IPS-NIHi7 (cell line): Measurements from ENCODE around the gene ANKHD1.
A peak's percentile ranks its signal among the peaks of the same experiment; 100 is the strongest.

ENCODE experiments used
- DNase-seq: peaks from one replicate; pipeline ENCODE4 v3.0.0; 2012; ENCODE audit warnings: mixed read lengths; ENCODE audit errors: extremely low spot score

The ANKHD1 gene

DNA sequence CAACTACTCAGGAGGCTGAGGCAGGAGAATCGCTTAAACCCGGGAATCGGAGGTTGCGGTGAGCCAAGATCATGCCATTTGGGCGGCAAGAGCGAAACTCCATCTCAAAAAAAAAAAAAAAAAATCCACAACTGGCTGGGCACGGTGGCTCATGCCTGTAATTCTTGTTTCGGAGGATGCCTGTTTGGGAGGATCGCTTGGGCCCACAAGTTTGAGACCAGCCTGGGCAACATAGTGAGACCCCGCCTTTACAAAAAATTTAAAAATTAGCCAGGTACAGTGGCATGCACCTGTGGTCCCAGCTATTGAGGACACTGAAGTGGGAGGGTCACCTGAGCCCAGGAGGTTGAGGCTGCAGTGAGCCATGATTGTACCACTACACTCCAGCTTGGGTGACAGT is 144.0 kb downstream of the ANKHD1 start:
- no peak for DNase-seq

DNA sequence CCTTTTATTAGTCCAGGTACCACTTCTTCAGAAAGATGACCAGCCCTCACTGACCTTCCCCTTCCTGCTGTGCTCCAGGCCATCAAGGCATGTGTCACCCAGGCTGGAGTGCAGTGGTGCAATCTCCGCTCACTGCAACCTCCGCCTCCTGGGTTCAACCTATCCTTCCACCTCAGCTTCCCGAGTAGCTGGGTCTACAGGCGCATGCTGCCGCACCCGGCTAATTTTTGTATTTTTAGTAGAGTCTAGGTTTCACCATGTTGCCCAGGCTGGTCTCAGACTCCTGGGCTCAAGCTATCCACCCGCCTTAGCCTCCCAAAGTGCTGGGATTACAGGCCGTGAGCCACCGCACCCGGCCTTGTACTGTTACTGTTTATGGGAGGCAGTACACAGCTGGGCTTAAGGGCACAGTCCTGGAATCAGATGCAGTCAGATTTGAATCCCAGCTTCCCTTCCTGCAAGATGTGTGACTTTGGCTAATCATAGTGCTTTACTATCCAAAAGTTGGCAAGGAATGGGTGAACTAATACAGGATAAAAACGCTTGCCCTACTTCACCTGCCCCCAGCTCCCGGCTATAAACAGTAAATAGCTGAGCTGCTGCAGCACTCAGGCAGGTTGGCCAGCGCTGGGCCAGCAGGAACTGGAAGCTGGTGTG is 145.3 kb downstream of the ANKHD1 start:
- DNase-seq: no peak

DNA sequence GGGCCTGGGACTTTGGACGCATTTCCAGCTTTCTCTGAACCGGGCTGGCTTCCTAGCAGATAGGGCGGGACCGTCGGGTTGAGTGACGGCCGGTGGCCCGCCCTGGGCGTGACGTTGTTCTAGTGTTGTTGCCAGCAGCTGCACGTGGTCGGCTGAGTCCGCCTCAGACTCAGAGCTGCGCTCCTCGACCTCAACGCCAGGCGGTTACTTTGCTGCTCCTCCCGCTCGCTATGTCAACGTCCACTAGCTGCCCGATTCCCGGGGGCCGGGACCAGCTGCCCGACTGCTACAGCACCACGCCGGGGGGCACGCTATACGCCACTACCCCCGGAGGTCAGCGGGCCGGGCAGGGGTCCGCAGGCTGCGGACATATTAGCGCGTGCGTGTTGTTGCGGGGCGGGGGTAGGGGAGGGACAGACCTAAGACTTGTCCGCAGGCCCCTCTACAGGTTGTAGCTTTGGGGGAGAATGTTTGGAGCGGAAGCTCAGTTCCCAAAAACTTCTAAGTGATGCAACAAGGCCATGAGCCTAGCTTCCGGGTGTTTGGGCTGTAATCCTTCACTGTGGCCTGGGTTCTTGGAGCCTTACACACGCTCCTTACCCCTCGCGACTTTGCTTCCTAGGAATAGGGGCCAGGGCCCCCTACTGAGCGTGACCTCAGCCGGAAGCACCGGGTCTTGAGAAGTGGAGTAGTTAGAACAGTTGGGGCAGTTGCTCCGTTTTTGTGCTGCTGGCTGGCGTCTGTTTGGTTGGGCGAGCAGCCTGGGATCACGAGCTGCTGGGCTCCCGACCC is 146.1 kb downstream of the ANKHD1 start, which contains the start of gene EIF4EBP3:
EIF4EBP3 (plus strand) TSS at position 155 of the 792 bp plus-strand sequence; CDS start at position 231, 76 bp downstream.
- peak; percentile 96 for DNase-seq

DNA sequence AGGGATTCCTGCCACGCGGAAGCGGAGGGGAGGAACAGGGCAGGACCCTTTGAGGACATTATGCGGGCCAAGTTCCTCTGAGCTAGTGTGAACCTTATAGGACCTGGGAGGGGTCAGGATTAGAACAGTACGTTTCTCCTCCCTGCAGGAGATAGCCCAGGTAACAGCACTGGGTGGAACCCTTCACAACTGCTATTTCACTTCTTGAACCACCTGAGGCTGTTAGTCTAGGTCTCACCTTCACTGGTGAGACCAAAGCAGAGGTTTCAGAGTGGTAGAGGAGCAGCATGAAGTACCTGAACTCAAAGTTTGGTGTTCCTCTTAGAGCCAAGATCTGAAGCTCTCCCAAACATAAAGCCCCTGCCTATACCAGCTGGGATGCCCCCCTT is 146.7 kb downstream of the ANKHD1 start:
- DNase-seq: no peak

DNA sequence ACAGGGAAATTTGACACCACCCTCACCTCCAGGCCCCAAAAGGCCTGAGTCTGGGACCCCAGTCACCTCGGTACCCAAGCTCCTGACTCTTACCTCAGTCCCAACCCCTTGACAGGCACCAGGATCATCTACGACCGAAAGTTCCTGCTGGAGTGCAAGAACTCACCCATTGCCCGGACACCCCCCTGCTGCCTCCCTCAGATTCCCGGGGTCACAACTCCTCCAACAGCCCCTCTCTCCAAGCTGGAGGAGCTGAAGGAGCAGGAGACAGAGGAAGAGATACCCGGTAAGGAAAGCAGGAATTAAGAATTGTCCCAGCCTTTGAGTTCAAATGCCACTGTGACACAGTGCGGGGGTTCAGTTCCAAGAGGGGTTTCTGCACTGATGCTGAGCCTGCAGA is 147.2 kb downstream of the ANKHD1 start:
- DNase-seq: no peak

DNA sequence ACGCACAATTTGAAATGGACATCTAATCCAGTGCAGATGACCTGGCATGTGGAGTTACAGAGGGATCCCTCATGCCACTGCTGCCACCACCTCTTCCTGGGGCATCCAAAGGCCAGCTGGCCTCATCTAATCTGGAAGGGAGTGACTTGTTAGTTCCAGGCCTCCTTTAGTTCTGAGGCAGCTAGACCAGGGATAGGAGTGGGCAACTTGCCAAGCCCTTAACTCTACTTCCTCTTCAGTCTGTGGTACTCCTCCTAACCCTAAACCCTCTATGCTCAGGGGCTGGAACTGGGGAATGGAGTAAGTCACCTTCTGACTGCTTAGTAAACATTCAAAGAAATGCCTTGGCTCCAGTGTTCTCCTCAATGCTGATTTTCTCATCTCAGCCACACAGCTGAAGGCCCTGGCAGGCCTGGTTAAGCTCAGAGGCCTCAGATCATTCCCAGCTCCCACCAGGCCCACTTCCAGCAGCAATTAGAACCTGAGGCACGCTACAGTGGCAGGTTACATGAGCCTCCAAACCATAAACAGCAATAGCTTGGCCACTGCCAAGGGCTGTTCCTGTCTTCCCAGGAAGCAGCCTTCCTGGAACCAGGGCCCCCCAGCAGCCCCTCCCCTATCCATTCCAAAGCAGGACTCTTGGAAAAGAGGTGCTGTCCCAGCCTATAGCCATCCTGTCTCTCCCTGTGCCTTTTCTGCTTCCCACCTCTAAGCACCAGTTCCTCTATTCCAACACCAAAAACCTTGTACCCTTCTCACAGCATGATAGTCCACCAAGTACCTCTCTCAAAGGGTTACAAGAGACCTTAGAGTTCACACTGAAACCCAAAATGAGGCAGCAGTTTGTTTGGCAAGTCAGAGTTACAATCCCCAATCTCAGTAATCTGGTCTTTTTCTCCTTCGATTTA is 147.9 kb downstream of the ANKHD1 start:
- no peak for DNase-seq

DNA sequence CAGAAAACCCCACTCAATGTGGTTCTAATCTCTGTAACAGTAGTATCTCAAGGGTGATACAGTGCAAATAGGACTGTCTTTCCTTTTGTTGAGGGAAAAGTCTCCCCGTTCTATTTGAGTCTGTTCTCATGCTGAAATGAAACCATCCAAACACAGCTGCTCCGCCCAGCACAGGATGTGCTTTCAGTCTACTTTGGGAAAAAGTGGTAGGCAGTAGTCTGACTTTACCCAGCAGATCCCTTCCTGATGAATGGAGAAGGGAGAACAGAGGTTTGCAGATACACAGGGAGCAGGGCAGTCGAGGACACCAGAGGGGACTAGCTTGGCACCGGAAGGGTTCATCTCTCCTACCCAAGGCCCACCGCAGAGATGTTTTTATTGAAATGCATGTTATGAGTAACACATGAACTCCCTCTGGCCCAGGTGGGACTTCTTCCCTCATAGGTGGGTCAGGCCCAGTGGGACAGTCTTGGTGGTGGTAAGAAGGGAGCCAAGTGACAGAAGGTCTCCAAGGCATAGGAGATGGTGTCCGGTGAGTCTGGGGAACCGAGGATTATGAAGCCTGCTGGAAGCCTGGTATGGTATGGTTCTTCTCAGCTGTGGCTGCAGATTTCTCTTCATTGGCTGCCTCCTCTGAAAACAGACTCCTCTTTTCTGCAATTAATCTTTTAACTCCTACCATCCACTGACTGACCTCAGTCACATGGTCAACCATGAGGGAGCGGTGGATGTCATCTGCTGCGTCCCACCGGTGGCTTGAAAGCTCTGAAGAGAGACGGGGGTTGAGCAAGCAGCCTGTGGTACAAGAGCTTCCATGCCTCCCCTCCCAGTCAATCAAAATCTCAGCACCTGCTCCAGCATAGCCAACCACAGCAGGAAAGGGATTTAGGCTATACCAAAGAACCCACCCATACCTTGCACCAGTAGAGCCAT is 148.8 kb downstream of the ANKHD1 start:
- DNase-seq: no peak

DNA sequence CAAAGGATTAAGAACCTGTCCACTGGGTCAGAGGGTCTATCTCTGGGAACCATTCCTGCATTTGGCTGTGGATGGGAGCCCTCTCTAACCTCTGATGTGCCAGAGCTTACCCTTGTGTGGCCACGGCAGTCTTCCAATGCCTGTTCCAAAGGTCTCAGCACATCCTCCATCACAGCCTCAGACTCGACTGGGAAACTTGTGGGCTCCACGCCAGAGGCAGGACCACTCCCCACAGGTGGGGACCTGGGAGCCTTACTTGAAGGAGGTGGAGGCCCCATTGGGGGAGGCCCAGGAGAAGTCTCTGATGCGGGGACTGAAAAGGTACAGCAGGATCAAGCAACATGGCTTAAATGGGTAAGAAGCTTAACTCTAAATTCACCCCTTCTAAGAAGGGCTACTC is 150.2 kb downstream of the ANKHD1 start:
- no peak for DNase-seq

DNA sequence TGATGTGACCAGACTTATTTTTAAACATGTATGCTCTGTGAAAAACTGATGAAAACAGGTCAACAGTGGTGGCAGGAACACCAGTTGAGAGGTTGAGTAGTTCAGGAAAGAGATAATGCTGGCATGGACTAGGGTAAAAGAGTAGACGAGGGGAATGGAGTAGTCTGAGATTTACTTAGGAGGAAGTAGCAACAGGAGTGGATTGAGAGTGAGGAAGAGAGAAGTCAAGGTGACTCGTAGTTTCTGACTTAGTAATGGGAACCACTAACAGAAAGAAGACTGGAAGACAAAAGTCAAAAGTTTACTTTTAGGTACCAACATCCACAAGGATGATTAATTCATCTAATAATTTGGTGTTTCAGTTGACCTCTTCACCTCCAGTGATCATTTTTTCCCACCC is 152.0 kb downstream of the ANKHD1 start:
- no peak for DNase-seq

DNA sequence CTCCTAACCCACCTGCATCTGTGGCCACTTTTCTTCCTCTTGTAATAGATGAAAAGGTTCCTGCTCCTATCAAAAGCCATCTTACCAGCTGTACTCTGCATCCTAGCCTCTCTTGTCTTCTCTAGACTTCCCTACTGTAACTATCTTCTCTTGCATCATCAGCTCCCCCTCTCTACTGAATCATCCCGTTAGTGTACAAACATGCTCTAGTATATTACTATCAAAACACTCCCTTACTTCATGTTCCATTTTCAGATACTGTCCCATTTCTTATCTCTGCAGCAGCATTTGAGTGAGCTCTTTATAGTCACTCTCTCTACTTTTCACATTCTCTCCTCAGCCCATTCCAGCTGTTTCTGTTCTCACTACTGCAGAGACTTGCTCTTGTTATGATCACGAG is 152.8 kb downstream of the ANKHD1 start:
- no peak for DNase-seq

DNA sequence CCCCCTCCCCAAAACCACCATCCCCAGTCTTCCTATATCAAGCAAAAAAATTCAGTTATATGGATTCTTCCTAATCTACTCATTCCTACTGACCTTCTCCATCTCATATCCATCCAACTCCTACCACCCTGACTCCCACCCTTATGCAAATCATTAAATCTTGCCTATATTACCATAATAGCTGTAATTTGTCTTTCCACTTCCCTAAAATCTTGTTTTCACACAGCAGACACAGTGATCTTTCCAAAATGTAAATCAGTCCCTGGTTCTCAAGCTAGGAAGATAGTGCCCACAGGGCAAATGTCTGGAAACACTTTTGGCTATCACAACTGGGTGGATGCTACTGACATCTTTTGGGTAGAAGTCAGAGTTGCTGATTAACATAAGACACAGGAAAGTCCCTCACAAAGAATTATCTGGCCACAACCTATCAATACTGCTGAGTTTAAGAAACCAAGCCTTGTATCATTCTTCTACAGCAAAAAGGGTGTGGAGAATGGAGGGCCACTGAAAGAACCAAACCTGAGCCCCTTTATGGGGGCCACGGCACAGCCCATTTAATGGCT is 154.2 kb downstream of the ANKHD1 start:
- DNase-seq: no peak

DNA sequence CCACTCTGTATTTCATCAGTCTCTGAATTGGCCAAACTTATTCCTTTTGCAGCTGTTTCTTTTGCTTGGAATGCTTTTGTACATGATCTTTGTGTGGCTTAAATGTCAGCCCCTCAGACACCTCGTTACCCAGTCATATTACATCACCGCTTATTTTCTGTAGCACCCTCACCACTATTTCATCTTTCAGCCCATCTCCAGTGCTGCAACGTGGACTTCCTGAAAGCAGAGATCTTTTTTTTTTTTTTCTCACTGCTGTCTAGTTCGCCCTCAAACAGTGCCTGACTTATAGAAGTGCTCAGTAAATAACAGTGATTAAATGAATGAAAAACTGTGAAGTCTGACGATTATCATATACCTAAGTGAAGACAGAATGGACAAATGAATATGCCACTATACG is 154.8 kb downstream of the ANKHD1 start:
- no peak for DNase-seq

DNA sequence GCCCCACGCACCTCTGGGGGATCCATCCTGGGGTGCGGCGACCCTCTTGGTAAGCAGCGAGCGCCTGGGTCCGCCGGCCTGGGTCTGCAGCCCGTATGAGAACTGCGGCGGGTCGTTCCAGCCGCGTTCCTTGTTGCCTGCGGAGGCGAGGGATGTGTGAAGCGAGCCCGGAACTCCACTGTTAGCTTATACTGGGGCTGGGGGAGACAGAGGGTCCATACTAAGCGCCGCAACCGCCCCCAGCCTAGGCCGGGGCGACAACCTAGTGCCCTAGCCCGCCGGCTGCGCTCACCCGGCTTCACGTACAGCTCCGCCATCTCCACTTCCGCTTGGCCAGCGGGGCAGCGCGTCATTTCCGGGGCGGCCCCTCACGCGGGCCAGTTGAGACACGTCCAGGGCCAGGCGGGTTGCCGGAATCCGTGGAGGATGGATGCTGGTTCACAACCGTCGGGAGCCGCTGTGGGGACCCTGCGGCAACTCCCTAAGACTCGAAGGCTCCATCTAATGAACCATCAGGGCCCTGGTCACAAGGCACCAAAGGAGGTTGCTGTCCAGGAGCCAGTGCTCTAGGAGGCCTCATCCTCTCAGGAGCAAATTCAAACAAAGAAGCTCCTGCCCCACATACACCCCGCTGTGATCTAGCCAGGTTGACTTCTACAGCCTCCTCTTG is 155.6 kb downstream of the ANKHD1 start, which contains the start of gene SRA1:
SRA1 (minus strand) TSS at position 338 of the 670 bp plus-strand sequence; CDS start at position 317, 21 bp downstream.
- DNase-seq: peak; percentile 93

DNA sequence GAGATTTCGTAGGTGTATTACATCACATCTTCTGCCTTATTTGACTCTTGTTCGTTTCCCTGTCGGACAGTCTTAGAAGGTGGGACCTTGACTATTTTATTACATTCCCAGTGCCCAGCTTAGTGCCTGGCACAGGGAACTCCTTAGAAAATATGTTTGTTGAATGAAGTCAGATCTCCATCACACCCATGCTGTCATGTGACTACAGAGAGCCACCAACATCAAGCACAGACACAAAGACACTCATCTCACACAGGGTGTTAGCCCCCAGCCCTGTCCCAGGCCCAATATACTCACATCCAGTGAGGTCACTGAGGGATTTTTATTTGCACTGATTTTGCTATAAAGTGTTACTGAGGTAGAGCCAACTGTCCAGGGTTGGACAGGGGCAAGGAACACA is 156.3 kb downstream of the ANKHD1 start:
- no peak for DNase-seq

DNA sequence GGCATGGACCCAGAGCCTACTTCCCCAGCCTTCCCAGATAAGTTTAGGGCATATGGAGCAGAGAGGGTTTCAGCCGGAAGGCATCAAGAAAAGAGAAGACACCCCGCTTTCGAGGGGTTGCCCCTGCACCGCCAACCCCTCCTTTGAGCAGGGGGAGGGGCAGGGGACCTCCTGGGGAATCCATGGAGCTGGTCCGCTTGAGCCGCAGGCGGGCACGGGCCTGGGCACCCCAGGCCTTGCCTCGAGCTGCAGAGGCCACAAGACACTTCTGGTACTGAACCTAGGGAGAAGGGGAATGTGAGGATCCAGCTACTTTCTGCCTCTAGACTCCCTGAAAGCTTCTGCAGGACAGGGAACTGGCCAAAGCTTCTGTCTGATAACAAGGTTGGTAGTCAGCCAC is 156.9 kb downstream of the ANKHD1 start:
- no peak for DNase-seq

DNA sequence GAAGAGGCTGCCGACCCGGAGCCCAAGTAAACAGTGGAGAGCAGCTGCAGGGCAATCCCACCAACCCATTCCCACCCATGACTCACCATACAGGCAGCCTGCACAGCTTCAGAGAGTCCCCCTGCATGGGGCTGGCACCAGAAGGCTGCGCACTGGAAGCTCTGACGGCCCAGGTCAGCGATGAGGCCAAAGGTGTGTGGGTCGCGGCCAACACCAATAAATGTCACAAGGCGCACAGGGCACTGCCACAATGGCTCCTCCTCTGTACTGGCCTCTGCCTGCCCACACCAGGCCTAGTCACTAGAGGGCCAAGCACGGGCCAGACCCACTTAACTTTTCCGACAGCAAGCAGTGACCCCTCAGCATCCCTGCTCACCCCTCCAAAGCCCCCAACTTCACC is 158.6 kb downstream of the ANKHD1 start:
- no peak for DNase-seq

DNA sequence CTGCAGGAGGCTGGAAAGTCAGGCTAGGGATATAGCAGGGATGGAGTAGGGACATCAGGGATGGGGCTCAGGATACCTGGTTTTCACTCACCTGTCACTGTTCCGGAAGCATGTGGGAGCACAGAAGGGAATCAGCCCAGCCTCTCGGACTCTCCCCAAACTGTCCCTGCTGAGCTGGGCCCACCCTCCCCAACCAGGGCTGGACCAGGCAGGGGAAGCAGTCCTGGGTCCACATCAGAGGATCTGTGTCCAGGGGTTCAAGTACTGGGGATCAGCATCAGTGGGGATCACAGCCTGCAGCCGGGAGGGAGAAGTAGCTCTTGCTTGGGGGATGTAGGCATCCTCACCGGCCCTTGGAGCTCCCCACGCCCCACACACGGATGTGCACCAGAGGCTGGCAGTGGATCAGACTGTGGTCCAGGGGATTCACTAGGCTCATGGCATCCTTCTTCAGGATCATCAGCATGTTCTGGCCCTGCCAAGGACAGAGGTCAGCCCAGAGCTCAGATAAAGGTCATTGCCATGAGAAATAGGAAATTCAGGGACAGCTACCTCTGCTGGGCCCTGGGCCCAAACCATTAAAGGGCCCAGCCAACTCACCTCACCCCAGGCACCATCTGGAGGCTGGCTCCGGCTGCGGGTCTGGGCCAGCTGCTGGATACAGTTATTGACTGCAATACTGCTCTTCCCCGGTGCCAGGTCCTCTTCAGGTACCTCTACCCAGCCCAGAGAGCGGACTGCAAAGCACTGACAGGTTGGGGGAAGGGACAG is 160.3 kb downstream of the ANKHD1 start:
- DNase-seq: no peak

DNA sequence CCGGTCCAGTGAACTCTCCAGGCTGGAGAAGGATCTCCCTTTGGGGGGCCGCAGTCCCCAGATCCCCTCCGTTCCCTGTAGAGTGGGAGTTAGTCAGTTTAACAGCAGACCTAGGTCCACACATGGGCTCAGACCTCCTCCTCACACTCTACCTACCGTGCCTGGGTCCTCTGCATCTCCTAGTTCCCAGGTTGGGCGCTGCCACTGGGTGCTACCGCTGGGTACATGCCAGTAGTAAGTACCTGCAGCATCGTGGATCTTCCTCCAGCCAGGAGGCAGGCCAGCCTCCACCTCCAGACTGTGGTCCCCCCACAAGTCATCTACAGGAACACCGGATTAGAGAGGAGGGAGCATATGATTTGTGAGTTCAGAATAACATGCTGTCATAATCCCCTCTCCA is 162.0 kb downstream of the ANKHD1 start:
- DNase-seq: no peak
